GM18517 (cell line): ENCODE results near the gene THAP11.
A peak's percentile ranks its signal among the peaks of the same experiment; 100 is the strongest.
"Not testable (repeated sequence)": the region's sequence is repeated elsewhere in the genome, so short reads cannot be mapped to it uniquely, and the experiment has no call there.

Experiments used
- ATAC-seq: cut with Tn5 transposase; IDR thresholded peaks from one replicate; pipeline ENCODE4 v1.9.1; 2021; ENCODE audit warnings: mild to moderate bottlenecking, moderate library complexity; ENCODE audit not compliant: unreplicated experiment

THAP11 gene

DNA sequence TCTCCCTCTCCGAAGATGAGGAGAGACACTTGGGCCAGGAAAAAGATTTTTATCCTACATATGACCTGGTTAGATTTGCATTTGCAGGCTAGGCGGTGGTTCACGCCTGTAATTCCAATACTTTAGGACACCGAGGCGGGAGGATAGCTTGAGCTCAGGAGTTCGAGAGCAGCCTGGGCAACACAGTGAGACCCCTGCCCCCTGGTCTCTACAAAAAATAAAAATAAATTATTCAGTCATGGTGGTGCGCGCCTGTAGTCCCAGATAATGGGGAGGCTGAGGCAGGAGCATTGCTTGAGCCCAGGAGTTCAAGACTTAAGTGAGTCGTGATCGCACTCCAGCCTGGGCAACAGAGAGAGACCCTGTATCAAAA is 7.9 kb upstream of the THAP11 start:
- ATAC-seq, result no peak

DNA sequence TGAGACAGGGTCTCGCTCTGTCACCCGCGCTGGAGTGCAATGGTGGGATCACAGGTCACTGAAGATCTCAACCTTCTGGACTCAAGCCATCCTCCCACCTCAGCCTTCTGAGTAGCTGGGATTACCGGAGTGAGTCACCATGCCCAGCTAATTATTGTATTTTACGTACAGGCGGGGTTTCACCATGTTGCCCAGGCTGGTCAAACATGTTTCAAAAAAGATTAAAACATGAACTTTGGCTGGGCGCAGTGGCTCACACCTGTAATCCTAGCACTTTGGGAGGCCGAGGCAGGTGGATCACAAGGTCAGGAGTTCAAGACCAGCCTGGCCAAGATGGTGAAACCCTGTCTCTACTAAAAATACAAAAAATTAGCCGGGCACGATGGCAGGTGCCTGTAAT is 4.9 kb upstream of the THAP11 start:
- not testable (repeated sequence) for ATAC-seq

DNA sequence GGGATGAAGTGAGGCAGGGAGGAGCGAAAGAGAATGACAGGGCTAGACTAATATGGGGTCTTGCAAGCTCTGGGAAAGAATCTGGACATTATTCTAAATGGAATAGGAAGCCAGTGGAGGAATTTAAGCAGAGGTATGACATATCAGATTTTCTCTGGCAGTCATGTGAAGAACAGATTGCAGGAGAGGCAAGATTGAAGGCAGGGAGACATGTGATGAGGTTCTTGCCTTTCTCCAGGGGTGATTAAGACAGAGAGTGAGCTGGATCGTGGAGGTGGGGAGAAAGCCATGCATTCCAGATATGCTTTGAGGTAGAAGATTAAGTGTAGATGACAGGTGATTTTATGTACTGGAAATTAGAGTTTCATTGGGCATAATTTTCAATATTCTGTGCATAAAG is 4.3 kb upstream of the THAP11 start:
- no peak for ATAC-seq

DNA sequence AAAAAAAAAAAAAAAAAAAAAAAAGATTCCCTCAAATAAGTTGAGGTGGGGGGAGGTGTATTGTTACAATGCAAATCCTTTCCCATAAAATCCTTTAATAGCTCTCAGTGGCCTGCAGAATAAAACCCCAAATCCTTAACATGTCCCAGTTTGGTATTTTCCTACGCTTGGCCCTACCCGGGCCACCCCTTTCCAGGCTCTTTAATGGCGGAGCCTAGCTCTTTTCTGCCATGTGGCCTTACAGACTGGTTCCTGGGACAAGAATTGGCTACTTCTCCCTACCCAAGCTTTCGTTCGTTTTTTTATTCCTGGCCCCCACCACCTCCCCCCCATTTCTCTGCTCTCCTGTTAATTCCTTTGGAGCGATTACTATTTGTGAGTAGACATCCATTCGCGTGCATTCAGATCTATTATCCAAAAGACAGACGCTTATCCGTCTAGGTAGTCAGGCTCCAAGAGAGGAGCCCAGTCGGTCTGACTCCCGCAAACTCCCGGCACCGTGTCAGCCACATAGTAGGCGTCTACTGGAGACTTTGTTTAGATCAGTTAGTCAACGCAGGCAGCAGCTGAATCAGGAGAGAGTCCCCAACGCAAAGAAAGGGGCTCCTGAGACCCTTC is 813 bp upstream of the THAP11 start:
- no peak for ATAC-seq

DNA sequence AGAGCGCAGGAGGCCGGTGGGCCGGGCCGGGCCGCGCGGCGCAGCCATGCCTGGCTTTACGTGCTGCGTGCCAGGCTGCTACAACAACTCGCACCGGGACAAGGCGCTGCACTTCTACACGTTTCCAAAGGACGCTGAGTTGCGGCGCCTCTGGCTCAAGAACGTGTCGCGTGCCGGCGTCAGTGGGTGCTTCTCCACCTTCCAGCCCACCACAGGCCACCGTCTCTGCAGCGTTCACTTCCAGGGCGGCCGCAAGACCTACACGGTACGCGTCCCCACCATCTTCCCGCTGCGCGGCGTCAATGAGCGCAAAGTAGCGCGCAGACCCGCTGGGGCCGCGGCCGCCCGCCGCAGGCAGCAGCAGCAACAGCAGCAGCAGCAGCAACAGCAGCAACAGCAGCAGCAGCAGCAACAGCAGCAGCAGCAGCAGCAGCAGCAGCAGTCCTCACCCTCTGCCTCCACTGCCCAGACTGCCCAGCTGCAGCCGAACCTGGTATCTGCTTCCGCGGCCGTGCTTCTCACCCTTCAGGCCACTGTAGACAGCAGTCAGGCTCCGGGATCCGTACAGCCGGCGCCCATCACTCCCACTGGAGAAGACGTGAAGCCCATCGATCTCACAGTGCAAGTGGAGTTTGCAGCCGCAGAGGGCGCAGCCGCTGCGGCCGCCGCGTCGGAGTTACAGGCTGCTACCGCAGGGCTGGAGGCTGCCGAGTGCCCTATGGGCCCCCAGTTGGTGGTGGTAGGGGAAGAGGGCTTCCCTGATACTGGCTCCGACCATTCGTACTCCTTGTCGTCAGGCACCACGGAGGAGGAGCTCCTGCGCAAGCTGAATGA is 606 bp downstream of the THAP11 start:
- ATAC-seq, result peak; percentile 13

DNA sequence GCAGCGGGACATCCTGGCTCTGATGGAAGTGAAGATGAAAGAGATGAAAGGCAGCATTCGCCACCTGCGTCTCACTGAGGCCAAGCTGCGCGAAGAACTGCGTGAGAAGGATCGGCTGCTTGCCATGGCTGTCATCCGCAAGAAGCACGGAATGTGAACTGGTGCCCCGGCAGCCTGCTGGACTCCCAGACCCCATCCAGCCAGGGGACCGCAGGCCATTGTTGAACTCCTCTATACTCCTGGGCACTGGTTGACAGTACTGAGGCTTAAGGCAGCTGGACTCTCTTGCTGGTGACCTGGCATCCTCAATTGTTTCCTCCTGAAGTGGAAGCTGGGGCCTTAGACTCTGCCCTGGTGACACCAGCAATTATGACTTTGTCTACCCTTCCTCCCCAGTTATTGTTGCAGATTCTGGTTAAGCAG is 1.2 kb downstream of the THAP11 start:
- ATAC-seq, result no peak

DNA sequence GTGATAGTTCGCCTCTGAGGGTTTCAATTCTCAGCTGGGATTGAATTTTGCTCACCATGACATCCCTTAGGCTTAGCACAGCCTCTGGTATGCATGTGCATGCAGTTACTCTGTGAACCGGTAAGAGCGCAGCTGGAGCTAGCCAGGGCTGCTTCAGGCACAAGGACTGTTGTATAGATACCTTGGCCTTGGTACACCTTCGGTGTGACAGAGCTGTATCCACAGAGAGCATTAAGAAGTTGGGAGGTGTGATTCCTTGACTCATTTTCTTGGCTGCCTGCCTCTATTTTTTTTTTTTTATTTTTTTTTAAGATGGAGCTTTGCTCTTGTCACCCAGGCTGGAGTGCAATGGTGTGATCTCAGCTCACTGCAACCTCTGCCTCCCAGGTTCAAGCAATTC is 2.4 kb downstream of the THAP11 start:
- ATAC-seq, result no peak

DNA sequence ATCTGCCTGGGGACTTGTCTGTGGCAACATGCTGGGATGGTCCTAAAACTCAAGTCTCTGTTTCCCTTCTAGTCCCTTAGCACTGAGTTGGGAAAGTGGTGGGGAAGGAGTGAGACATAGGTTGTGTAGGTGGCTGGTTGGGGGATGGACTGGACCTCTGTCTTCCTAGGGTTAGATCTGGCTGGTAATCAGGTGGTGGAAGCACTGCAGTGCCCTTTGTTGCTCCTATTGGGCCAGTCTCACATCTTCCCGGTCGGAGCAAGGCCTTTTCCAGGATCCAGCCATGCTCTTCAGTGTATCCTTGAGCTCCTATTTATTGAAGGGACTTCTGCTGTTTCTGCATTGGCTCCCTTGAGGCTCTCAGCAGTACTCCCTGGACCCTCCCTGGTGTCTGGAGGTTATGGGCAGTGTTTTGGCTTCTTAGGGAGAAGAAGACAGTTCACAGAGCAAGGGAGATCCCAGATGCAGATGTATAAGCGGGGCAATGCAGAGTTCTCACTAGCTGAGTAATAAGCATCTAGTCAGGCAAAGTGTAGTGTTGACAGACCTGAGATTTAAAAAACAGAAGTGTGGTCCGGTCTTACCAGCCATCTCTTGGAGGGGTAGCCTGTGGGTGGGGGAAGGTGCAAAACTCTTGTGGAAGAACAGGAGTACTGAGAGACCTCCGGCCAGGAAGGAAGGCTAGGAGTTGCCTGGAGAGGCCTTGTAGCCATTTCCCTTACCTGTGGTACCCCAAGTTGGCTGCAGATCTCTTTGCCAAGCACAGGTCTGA is 3.4 kb downstream of the THAP11 start:
- no peak for ATAC-seq

DNA sequence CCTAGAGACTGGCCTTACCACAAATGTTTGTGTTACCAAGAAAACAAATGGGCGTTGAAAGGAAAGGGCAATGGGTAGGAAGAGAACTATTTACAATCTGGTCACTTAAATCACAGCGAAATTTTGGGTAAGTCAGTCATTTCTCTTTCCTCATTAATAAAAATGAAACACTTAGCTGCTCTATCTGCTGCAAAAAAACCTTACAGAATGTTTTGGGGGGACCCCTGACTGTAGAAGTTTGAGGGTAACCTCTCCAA is 3.9 kb downstream of the THAP11 start:
- ATAC-seq, result no peak

DNA sequence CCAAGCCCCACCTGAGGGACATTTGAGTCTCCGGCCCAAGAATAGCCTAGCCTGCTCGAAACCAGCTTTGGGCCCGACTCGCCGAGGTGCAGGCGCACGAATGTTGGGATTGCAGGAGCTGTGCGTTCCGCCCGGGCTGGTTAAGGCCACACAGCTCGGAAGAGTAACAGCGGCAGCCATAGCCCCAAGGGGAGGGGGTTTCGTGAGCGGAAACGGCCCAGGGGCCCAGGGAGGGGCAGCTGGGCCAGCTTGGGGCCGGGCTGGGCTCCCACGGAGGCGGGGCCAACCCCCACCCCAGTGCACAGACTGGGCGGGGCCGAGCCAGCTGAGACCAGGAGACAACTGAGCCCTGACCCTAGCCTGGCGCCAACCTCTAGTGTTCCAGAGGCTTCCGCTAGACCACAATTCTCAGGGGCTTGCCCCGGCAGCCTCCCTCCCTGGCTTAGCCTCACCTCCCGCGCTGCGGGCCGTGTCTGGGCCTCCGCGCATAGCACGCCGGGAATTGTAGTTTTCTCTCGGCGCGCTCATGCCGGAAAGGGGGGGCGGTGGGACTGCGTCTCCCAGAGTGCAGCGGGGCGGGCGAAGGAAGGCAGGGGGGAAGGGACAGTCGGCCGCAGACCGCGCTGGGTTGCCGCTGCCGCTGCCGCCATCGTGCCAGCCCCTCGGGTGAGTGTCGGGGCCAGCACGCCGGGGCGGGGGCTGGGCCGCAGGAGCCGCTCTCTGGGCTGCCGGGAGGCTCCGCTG is 4.4 kb downstream of the THAP11 start, which contains the start of gene NUTF2:
Gene NUTF2, plus strand, starts transcription at position 614 of the 744 bp plus-strand sequence. CDS start 18,198 bp downstream, outside the sequence.
- ATAC-seq, result peak; percentile 59

DNA sequence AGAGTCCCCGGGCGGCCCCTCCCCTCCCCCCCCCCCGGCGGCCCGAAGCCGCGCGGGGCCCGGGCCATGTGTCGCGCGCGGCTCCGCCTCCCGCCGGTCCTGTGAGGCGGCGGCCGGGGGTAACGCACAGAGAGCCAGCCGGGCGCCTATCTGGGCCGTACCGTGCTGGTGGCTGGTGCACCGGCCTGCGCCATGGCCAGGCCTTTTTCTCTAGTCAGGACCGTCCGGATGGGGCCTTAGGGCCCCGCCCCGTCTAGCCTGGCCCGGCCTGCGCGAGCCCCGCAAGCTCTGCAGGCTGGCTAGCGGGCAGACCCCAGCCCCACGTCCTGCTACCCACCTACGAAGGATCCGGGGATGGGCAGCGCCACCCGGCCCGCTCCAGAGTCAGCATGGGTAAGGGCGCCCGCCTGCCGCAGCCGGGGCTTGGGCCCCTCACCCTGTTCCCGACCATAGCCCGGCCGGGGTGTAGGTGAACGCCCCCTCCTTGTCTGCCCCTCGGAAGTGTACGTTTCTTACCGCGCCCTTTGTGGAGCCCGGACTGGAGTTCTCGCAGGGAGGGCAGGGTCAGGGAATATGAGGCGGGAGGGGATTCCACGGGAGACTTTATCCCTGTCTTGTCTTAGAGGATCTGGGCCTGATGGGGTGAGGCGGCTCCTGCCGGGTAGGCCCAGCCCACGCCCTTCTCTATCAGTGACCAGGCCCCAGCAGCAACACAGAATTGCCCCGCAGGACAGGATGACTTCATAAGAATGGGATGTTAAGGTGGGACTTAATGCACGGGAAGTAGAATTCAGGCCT is 5.1 kb downstream of the THAP11 start, which contains the start of gene CENPT:
Gene CENPT, minus strand, starts transcription at position 630 of the 798 bp plus-strand sequence. CDS start 13,834 bp downstream, outside the sequence.
- ATAC-seq, result peak; percentile 36

DNA sequence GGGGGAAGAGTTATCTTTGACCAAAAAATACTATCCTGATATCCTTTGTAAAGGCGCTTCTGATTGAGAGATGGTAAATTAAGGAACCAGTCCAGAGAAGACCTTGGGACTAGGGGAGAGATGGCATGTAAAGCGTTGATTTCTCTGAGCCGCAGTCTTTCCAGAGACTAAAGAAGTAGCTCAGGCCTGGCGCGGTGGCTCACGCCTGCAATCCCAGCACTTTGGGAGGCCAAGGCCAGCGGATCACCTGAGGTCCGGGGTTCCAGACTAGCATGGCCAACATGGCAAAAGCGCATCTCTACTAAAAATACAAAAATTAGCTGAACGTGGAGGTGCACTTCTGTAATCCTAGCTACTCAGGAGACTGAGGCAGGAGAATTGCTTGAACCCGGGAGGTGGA is 6.0 kb downstream of the THAP11 start:
- ATAC-seq, result no peak

DNA sequence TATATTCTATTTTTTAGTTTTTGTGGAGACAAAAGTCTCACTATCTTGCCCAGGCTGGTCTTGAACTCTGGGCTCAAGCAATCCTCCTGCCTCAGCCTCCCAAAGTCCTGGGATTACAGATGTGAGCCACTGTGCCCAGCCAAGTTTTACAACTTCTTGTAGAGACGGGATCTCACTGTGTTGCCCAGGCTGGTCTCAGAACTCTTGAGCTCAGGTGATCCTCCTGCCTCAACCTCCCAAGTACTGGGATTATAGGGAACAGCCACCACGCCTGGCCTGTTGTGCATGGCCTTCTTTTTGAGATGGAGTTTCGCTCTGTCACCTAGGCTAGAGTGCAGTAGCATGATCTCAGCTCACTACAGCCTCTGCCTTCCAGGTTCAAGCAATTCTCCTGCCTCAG is 11.6 kb downstream of the THAP11 start:
- ATAC-seq, result no peak

DNA sequence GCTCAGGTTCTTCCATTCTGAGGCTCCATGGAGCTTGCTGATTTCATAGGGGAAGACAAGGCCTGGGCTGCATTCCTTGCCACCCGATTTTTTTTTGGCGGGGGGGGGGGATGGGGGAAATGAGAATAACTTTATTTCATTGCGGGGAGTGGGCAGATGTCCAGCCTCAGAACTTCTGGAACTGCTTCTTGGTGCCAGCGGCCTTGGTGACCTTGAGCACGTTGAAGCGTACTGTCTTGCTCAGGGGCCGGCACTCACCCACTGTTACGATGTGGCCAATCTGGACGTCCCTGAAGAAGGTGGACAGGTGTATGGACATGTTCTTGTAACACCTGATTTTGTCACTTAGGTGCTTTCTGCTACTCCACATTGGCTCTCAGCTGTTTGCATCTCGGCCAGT is 13.7 kb downstream of the THAP11 start:
- ATAC-seq, result no peak

DNA sequence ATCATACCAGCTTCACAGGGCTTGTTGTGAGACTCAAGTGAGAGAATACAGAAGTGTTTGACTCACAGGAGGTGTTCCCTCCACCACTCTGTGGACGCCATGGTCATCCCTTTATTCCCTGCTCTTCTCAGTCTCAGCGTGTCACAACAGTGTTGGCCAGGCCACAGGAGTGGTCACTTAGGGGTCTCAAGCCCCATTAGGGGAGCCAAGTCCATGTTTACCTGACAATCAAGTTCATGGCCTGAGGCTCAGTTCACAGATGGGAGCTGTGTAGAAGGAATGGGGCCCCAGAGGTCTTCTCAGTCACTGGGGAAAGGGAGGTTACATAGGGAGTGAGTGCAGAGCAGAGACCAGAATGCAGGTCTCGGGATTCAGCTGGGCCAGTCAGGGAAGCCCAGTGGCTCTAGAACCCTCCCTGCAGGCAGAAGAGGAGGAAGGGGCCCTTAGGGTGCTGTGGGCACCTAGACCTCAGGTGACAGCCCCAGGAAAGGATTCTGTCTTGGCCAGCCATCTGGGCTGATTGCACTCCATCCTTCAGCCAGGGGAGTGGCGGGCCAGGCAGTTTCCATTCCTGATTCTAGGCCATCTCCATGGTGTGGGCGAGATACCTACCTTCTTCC is 14.9 kb downstream of the THAP11 start:
- no peak for ATAC-seq

DNA sequence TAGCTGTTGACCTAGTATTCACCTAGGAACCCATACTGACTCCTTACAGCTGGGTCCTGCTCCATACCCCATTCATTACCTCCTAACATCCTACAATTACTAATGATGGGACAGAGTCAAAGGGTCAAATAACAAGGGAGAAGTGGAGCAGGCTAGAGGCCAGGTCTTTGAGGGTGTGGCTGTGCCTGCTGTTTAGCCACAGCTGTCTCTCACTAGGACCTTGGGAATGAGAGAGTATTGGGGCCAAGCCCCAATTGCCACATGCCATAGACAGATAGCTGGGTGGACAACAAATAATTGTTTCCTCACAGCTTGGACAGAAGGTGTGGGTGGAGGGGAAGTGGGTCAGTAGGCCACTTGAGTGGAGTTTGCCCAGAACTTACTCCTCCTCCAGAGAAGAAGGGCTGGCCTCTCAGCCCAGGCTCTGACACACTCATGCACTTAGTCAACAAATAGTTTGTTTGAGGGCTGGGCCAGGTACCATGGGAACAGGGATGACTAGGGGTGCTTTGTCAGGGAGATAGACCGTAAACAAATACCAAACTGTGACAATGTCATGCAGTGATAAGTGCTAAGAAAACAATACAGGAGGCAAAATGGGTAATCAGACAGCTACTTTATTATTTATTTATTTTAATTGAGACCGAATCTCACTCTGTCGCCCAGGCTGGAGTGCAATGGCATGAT is 15.6 kb downstream of the THAP11 start:
- ATAC-seq, result no peak

DNA sequence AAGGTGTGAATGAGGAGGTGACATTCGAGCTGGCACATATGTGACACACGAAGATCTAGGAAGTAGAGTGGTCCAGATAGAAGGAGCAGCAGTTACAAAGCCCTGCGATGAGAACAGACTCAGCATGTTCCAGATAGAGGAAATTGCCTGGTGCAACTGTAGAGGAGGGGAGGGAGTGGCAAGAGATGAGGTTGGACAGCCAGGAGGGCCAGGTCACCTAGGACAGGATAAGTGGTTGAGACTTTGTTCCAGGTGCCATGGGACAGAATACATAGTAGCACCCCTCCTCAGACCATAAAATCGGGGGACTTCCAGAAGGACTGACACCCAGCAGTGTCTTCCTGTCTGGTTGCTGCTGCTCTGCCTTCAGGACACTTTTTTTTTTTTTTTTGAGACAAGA is 16.4 kb downstream of the THAP11 start:
- no peak for ATAC-seq

DNA sequence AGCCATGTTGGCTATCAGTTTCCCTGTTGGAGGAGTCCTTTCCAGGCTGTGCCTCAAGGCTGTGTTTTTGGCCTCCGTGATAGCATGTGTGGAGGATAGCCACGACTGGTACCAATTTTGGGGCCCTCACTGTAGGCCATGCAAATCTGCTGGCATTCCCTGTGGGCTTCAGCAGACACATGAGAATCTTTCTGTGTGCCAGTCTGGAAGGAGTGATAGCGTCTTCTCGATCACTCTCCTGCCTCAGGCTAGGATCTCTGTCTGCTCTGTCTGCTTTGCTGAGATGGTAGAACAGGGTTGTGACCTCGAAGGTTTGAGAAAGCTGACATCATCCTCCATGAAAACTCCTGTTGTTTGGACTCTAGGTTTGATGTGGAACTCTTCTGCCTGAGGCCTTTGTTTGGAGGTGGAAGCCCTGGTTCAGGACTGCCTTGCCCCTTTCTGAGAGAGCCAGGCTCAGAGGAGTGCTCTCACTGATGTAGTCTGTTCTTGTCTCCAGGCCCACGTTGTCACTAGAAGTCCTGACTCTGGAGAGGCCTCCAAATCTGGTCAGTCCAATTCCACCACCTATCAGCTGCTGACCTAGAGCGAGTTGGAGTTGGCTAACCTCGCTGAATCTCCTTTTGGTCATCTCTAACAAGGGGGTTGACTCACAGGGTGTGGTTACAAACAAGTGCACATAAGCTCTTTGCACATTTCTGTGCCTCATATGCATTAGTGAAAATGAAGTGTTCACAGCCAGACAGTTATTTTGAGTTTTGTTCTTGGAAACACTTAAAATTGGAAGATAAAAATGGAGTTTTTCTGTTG is 18.7 kb downstream of the THAP11 start:
- no peak for ATAC-seq
